NB4 (cell line): ENCODE measurements around the gene KHDC1L.

Source experiments
- MYC ChIP-seq: IDR thresholded peaks from 2 replicates; pipeline ENCODE4 v1.6.1; 2011; ENCODE audit warnings: low read depth, low read length
- POLR2A ChIP-seq: IDR thresholded peaks from 2 replicates; pipeline ENCODE4 v1.6.1; 2011; ENCODE audit warnings: mild to moderate bottlenecking; ENCODE audit not compliant: insufficient read length; ENCODE audit errors: extremely low read depth
- TF ChIP-seq, protein P1 (sequence below): IDR thresholded peaks from one replicate; pipeline ENCODE4 v1.5.1; 2012; ENCODE audit warnings: low read depth, low read length

- TF ChIP-seq, protein P1, sequence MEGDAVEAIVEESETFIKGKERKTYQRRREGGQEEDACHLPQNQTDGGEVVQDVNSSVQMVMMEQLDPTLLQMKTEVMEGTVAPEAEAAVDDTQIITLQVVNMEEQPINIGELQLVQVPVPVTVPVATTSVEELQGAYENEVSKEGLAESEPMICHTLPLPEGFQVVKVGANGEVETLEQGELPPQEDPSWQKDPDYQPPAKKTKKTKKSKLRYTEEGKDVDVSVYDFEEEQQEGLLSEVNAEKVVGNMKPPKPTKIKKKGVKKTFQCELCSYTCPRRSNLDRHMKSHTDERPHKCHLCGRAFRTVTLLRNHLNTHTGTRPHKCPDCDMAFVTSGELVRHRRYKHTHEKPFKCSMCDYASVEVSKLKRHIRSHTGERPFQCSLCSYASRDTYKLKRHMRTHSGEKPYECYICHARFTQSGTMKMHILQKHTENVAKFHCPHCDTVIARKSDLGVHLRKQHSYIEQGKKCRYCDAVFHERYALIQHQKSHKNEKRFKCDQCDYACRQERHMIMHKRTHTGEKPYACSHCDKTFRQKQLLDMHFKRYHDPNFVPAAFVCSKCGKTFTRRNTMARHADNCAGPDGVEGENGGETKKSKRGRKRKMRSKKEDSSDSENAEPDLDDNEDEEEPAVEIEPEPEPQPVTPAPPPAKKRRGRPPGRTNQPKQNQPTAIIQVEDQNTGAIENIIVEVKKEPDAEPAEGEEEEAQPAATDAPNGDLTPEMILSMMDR: no peak
- TF ChIP-seq MYC (no peak), POLR2A (no peak)
Measured at GRCh38 chr6:73233048-73233447, 7.8 kb upstream of the KHDC1L start.
